Right atrium auricular region (tissue), 2 donors: ENCODE data around the gene FNBP1L. TPM values are rescaled to one million over a fixed set of nuclear protein-coding genes. Genes with fewer than 3 reads are reported as not detected.

ENCODE experiments used
- DNase-seq: peaks from one replicate; pipeline ENCODE4 v3.0.0-alpha.2; 2019; ENCODE audit warnings: low spot score
- H3K27ac ChIP-seq, 2 donors: fragments of 200-600 bp; sonication (generic); 1 replicate in 1 of 2; 2 replicates in 1 of 2; pipeline ENCODE4 v1.5.1; 2016 to 2019
- H3K27me3 ChIP-seq, 2 donors: fragments of 200-600 bp; sonication (generic); one replicate each; pipeline versions ENCODE4 v1.5.1 to v1.6.0; 2017 to 2019
- H3K36me3 ChIP-seq: fragments of 200-600 bp; sonication (generic); one replicate; pipeline ENCODE4 v1.5.1; 2016
- H3K4me1 ChIP-seq, 2 donors: fragments of 200-600 bp; sonication (generic); one replicate each; pipeline versions ENCODE4 v1.5.1 to v1.6.0; 2017 to 2019
- H3K4me3 ChIP-seq, 2 donors: fragments of 200-600 bp; sonication (generic); 1 replicate in 1 of 2; 2 replicates in 1 of 2; pipeline ENCODE4 v1.5.1; 2017 to 2019; ENCODE audit warnings: mild to moderate bottlenecking in 1 of 2, moderate library complexity in 1 of 2
- H3K9me3 ChIP-seq, 2 donors: fragments of 200-600 bp; sonication (generic); one replicate each; pipeline ENCODE4 v1.5.1; 2019
- total RNA-seq, 2 donors: library from RNA; depleted of rRNA; stranded (reverse); fragments of >200 nt; gene quantifications; one replicate each; pipeline ENCODE4 v1.1.0, GENCODE V29; 2016
- TF ChIP-seq, protein P1 (sequence below), 2 donors: fragments of 200-600 bp; sonication (generic); IDR thresholded peaks; one replicate each; pipeline ENCODE4 v1.5.1; 2019; ENCODE audit warnings: antibody characterized with exemption in 2 of 2

Gene FNBP1L
- total RNA-seq, 2 donors from 2014 or later: 13.9 to 17.8 TPM

GRCh38 chr1:93528412-93528811 is 80.5 kb downstream of the FNBP1L start:
- no peak for DNase-seq
- H3K36me3 ChIP-seq: no peaks in the 10 kb centered on the region
- peaks cover 0 to 5% of the 10 kb centered on the region in 2 donors for H3K4me1 ChIP-seq
- H3K9me3 ChIP-seq: no peaks in the 10 kb centered on the region
- H3K4me3 ChIP-seq: no peak overlapping the region
- H3K27ac ChIP-seq: no peak overlapping the region
- no peaks in the 10 kb centered on the region for H3K27me3 ChIP-seq
- TF ChIP-seq, protein P1, sequence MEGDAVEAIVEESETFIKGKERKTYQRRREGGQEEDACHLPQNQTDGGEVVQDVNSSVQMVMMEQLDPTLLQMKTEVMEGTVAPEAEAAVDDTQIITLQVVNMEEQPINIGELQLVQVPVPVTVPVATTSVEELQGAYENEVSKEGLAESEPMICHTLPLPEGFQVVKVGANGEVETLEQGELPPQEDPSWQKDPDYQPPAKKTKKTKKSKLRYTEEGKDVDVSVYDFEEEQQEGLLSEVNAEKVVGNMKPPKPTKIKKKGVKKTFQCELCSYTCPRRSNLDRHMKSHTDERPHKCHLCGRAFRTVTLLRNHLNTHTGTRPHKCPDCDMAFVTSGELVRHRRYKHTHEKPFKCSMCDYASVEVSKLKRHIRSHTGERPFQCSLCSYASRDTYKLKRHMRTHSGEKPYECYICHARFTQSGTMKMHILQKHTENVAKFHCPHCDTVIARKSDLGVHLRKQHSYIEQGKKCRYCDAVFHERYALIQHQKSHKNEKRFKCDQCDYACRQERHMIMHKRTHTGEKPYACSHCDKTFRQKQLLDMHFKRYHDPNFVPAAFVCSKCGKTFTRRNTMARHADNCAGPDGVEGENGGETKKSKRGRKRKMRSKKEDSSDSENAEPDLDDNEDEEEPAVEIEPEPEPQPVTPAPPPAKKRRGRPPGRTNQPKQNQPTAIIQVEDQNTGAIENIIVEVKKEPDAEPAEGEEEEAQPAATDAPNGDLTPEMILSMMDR (IDR thresholded peaks at IDR 0.05): no peak

DNA sequence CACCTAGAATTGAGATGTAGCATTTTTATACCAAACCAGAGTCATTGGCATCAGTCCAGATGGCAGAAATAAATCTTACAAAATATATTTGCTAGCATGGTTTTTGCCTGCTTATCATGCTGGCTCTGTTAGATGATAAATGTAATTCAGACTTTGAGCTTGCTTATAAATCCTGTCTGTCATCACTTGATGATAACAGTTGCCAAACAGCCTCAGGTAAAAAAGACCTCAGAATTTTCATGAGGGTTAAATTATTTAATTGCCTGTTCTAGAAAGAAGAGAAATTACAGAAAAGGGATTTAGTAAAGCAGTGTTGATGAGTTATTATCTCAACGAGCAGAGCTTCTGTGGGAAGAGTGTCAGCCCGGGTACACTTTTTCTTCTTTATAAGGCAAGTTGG is 83.3 kb downstream of the FNBP1L start:
- TF ChIP-seq, protein P1 (IDR thresholded peaks at IDR 0.05): no peak
- Histone ChIP-seq H3K4me1 (peaks cover 0 to 5% of the 10 kb centered on the region in 2 donors), H3K4me3 (no peak overlapping the region), H3K36me3 (no peaks in the 10 kb centered on the region), H3K27ac (no peak overlapping the region), H3K27me3 (no peaks in the 10 kb centered on the region), H3K9me3 (no peaks in the 10 kb centered on the region)
- no peak for DNase-seq

GRCh38 chr1:93532780-93533378 is 85.0 kb downstream of the FNBP1L start:
- no peak for DNase-seq

GRCh38 chr1:93533677-93534076 is 85.8 kb downstream of the FNBP1L start:
- TF ChIP-seq, protein P1 (IDR thresholded peaks at IDR 0.05): no peak
- H3K9me3 ChIP-seq: no peaks in the 10 kb centered on the region
- no peak overlapping the region for H3K27ac ChIP-seq
- H3K36me3 ChIP-seq: no peaks in the 10 kb centered on the region
- no peak overlapping the region for H3K4me3 ChIP-seq
- peaks cover 0 to 5% of the 10 kb centered on the region in 2 donors for H3K4me1 ChIP-seq
- no peaks in the 10 kb centered on the region for H3K27me3 ChIP-seq
- no peak for DNase-seq

More at GRCh38 chr1:93532780-93533378, 85.0 kb downstream of the FNBP1L start:
- TF ChIP-seq, protein P1 (IDR thresholded peaks at IDR 0.05): no peak
- peaks cover 0 to 5% of the 10 kb centered on the region in 2 donors for H3K4me1 ChIP-seq
- no peak overlapping the region for H3K4me3 ChIP-seq
- H3K27ac ChIP-seq: no peak overlapping the region
- H3K27me3 ChIP-seq: no peaks in the 10 kb centered on the region
- H3K9me3 ChIP-seq: no peaks in the 10 kb centered on the region
- H3K36me3 ChIP-seq: no peaks in the 10 kb centered on the region

GRCh38 chr1:93537396-93537795 is 89.5 kb downstream of the FNBP1L start:
- Histone ChIP-seq H3K4me1 (no peaks in the 10 kb centered on the region), H3K36me3 (no peaks in the 10 kb centered on the region), H3K27ac (no peak overlapping the region), H3K4me3 (no peak overlapping the region), H3K9me3 (no peaks in the 10 kb centered on the region), H3K27me3 (no peaks in the 10 kb centered on the region)
- TF ChIP-seq, protein P1 (IDR thresholded peaks at IDR 0.05): no peak
- no peak for DNase-seq

DNA sequence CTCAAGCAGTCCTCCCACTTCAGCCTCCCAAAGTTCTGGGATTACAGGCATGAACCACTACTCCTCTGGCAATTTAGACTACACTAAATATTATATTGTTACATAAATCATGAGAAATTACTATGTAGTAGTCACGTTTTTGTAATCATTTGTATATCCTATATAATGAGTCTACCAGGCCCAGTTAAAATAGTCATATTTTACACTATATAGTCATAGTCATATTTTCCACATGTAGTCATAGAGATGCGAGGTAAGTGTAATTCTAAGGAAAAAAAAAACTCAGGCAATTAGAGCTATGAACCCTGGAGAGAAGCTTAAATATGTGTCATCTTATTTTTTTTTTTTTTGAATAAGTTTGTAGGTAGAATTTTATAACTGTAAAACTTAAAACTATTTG is 90.0 kb downstream of the FNBP1L start:
- Histone ChIP-seq H3K4me3 (no peak overlapping the region), H3K27me3 (no peaks in the 10 kb centered on the region), H3K4me1 (no peaks in the 10 kb centered on the region), H3K27ac (no peak overlapping the region), H3K9me3 (no peaks in the 10 kb centered on the region), H3K36me3 (no peaks in the 10 kb centered on the region)
- no peak for DNase-seq
- TF ChIP-seq, protein P1 (IDR thresholded peaks at IDR 0.05): no peak
